ENCODE results near the gene ACTR5. TPM values are rescaled to one million over a fixed set of nuclear protein-coding genes. Genes with fewer than 3 reads are reported as not detected.

Gene ACTR5
- total RNA-seq, 1 experiment from 2014 or later: 14.1 TPM

- peaks cover 75% of the 10 kb centered on the region for H3K27me3 Mint-ChIP-seq (ENCODE audit: low read depth)
- Histone ChIP-seq H3K56ac (ENCODE audit: insufficient read length, low read depth, low read length) (no peak overlapping the region), H2BK120ac (ENCODE audit: low read depth, low read length, poor library complexity, severe bottlenecking) (no peak overlapping the region), H2BK15ac (ENCODE audit: low read depth, low read length) (no peak overlapping the region), H3T11ph (ENCODE audit: low read length) (no peak overlapping the region), H3K18ac (ENCODE audit: insufficient read length, low read depth, low read length) (no peak overlapping the region), H2BK12ac (ENCODE audit: insufficient read length, low read depth, low read length) (no peak overlapping the region), H3K4me1 (ENCODE audit: insufficient read depth, low read length) (no peaks in the 10 kb centered on the region), H4K8ac (replicated peaks; ENCODE audit: insufficient read length, low read depth, low read length) (no peak overlapping the region), H4K91ac (ENCODE audit: insufficient read length, low read depth, low read length) (no peak overlapping the region), H3K27me3 (ENCODE audit: insufficient read depth, low read length) (peaks cover 24% of the 10 kb centered on the region; the same call in 1 of the 2 replicates), H3K4ac (ENCODE audit: low read depth, low read length) (no peak overlapping the region), H2BK5ac (ENCODE audit: insufficient read length, low read length) (no peak overlapping the region), H4K20me1 (ENCODE audit: control insufficient read depth, insufficient read depth, insufficient read length) (no peaks in the 10 kb centered on the region), H3K9me3 (ENCODE audit: control insufficient read depth, low read depth, low read length) (no peaks in the 10 kb centered on the region), H3K14ac (ENCODE audit: insufficient read depth, low read length) (no peak overlapping the region), H3K23me2 (ENCODE audit: insufficient read length, low read depth, low read length, poor library complexity, severe bottlenecking) (no peaks in the 10 kb centered on the region), H3K27ac (ENCODE audit: insufficient read length, low read depth, low read length) (no peak overlapping the region), H3K4me2 (ENCODE audit: insufficient read depth, insufficient read length, low read length) (no peak overlapping the region), H2AK5ac (ENCODE audit: insufficient read length, low read length) (no peak overlapping the region), H2AFZ (ENCODE audit: low read length) (no peak overlapping the region), H4K5ac (ENCODE audit: insufficient read length, low read depth, low read length) (no peak overlapping the region), H3K79me2 (ENCODE audit: insufficient read depth, low read length) (no peaks in the 10 kb centered on the region), H3K9ac (ENCODE audit: extremely low read depth, insufficient read length, low read length) (no peak overlapping the region), H3K79me1 (ENCODE audit: insufficient read depth, low read depth, low read length, poor library complexity, severe bottlenecking) (no peaks in the 10 kb centered on the region), H3K23ac (ENCODE audit: insufficient read length, low read depth, low read length) (no peak overlapping the region), H2BK20ac (ENCODE audit: low read depth, low read length, poor library complexity, severe bottlenecking) (no peak overlapping the region)
- no CpG with 5 or more reads among the region's 10 CpGs for WGBS (ENCODE audit: extremely low coverage, insufficient read length, low lambda C conversion rate)
- no peak overlapping the region for H3K27ac Mint-ChIP-seq
- no peak for TF ChIP-seq CTCF (conservative IDR thresholded peaks at IDR 0.05)
- peaks cover 3 to 14% of the 10 kb centered on the region in 2 experiments for H3K4me1 Mint-ChIP-seq
- H3K4me3 Mint-ChIP-seq: no peak overlapping the region
- H3K9me3 Mint-ChIP-seq: no peaks in the 10 kb centered on the region
- H3K36me3 Mint-ChIP-seq (ENCODE audit: insufficient read depth in 1 of 3, low read depth in 3 of 3): no peaks in the 10 kb centered on the region
- DNase-seq: no peak
Measured at GRCh38 chr20:38715646-38716045, 32.6 kb upstream of the ACTR5 start.

Measured in H9 (cell line).